ENCODE results near the gene DIS3L2.

DIS3L2 gene

DNA sequence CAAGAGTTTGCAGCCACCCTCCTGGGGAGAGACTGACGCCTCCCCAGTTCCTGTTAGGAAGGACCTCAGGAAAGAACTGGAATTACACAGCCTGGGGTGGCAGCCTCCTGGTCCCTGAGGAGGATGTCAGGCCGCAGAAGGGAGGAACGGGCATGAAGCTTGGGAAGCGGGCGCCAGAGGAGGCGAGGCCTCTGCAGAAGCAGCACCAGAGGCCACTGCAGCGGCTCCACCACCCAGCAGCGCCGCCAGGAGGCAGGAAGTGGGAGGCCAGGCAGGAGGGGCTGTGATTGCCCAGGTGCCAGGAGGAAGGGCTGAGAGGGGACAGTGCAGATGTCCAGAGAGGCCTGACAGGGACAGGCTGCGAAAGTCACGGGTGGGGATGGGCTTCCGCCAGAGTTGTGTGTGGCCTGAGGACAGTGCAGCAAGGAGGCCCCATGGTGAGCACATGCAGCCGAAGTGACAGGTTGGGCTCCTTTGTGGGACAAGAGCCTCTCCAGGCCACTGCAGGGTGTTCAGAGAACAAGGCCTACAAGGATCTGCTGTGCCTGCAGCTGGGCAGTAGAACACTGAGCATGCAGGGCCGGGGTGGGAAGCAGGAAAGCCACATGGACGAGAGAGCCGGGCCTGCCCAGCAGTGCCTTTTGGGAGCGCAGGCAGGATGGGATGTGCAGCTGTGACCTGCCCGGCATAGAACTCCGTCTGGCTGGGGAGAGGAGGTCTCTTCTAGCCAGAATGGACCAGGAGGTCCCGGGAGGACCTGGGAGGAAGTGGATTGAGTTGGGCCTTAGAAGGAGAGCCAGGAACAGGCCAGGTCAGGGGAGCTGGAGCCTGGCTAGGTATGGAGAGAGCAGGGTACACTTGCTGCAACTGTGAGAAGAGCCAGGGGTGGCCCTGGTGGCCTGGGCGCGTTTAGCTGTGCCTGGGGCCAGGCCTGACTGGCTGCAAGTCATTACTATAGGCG, 377.9 kb downstream of the DIS3L2 start:
- DNase-seq, result no peak

DNA sequence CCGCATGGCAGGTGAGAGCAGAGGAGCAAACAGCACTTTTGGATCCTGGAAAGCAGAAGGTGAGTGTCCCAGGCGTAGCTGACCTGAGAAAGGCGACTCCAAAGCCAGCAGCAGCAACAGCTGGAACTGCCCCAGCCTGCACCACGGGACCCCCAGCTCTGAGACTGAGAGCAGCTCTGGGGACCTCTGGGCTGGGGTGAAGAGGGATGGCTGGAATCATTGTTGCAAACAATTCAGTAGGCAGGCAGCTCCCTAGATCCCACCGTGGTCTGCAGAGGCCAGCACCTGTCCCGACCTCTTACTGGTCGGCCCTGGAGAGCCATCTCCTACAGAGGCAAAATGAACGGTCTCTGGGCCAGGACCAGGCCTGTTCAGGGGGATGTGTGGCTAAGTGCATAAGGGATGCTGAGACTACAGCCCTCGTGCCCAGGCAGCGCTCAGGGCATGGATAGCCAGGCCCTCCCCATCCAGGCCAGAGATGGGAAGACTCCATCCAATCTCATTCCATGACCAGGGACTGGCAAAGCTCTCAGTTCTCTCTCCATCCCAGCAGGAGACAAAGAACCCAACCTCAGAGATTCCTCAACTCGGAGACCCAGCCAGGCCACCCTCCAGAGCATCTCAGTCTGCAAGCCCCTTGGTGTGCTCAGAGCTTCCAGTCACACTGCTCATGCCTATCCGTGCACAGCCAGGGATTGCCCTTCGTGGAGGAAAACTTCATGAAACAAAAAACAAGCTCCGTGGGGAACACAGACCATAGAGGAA, 378.8 kb downstream of the DIS3L2 start:
- DNase-seq, result no peak

DNA sequence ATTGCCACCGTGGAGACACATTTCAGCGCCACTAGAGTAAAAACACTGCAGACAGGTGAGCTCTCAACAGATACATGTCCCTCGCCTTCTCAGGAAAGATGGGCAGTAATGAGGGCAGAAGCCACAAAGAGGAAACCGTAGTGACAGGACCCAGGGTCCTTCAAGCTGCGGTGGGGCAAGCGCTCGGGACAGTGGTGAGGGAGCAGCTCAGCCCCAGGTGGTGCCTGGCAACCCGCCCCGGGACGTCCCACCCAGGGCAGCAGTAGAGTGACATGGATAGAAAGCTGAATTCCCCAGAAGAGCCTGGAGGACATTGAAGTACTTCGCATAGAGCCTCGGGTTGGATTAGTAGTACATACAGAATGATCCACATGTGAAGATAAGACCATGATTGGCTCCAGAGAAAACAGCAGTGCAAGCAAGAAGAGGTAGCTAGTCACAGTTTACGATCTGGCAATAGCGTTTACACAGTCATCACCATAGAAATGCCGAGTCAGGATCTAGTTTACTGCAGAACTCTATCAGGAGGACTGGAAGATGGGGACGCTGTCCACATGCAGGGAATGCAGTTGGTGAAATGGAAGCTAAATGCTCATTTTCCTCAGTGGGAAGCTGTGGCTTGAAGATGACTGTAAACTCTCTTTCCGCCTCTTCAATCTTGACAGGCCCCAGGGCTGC, 379.7 kb downstream of the DIS3L2 start:
- DNase-seq, result no peak

DNA sequence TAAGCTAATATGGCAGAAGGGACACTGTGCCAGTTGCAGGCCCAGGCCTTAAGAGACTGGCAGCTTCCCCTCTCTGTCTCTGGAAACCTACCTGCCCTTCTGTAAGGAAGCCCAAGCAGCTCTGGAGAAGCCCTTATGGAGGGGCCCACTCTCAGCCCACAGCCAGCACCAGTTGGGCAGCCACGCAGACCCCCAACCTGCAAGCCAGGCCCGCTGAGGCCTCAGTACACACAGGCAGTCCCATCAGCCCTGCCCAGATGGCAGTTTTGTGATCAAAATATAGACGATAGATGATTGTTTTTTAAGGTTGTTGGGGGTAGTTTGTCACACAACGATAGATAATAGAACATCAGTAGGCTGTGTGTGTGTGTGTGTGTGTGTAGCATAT, 380.2 kb downstream of the DIS3L2 start:
- no peak for DNase-seq

DNA sequence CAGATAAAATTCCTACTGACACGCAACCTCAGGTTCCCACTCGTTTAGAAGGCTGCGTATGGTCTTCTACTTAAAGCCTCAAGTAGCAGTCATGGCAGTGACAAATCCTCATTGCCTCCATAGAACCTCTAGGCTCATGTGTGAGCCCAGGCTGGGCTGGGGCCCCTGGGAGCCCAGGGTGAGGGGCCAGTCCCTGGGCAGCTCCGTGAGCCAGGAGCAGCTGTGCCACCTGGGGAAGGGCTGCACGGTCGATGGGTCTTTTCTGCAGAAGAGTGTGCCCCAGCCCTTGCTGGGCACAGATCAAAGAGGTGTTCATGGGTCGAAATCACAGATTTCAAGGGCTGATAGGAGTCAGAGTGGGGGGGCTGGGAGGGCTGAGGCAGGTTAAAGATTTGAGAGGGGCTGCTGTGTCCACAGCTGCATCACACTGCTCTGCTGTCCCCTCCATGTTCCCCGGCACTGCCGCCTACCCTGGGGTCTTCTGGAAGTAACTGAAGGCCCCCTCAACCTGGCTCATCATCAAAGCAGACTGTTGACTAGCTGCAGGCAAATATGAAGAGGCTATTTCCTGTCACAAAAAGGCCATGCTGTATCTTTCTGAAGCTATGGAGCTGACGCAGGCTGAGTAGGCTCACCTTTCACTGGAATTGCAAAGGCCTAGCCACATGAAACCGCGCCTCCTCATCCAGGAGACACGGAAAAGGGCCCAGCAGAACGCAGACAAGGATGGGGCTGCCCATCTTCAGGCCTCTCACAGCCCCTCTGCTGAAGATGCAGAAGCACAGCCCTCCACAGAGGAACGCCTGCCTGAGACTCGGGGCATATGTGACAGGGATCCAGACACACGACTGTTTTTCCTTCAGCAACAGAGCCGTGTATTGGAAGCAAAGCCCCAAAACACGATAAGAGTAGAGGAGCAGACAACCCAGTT, 381.4 kb downstream of the DIS3L2 start:
- no peak for DNase-seq

DNA sequence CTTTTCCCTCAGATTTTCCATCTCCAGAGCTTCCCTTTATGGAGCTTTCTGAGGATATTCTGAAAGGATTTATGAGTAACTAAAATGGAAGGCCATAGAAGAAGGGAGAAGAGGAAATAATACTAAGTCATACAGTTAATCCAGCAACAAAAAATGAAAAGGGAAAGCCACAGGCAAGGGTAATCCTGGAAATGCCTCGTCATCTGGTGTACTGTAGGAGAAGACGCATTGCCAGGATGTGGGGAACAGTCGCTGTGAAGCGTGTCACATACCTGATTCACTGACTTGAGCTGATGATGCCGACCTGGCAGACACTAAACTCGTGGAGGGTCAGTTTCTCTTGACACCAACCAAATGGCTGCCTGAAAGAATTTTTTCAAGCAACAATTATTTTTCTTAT, 382.3 kb downstream of the DIS3L2 start:
- no peak for DNase-seq

DNA sequence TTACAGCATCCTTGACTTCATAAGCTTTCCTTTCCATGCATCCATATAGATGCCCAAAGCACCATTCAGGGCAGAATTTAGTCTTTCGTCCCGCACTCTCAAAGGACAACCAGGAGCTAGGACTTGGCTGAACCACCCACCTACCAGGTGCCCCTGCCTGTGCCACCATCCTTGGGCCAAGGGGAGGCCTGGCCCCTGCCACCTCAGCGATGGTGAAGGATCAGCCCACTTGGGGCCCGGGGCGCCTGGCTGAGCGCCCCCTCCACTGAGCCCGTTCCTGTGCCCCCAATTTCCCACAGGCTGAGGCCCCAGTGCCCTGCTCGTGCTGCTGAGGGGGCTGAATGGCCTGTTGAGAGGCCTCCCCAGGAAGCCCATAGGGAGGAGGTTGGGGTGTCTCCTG, 383.7 kb downstream of the DIS3L2 start:
- no peak for DNase-seq

DNA sequence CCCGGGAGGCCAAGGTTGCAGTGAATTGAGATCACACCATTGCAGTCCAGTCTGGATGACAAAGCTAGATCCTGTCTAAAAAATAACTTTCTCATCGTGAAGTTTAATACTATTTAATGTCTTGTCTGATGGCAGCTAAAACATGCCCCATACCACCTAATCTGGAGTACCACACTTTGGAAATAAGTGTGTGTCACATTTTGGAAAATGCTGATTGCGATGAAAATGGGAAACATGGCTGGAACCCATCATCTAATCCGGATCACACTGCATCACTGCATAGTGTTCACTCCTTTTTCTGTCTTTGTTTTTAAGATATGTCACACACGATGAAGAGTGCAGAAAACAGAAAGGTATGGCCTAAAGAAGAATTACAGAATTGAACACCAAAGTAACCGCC, 385.9 kb downstream of the DIS3L2 start:
- DNase-seq, result no peak

DNA sequence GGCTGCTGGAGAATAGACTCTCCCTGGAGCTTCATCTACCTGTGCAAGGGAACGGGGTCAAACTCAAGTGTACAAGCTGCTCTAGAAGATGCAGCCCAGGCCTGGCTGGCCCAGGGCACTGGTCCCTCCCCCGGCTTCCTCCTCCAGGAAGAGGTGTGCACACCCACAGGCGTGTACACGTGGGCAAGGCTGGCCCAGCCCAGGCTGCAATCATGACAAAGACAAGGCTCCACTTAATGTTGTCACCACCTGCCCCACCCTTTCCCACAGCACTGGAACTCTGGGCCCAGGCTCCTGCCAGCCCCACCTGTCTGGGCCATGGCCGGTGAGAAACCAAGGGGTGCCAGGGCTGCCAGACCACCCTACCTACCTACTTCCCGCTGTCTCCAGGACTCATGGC, 387.4 kb downstream of the DIS3L2 start:
- DNase-seq, result no peak

DNA sequence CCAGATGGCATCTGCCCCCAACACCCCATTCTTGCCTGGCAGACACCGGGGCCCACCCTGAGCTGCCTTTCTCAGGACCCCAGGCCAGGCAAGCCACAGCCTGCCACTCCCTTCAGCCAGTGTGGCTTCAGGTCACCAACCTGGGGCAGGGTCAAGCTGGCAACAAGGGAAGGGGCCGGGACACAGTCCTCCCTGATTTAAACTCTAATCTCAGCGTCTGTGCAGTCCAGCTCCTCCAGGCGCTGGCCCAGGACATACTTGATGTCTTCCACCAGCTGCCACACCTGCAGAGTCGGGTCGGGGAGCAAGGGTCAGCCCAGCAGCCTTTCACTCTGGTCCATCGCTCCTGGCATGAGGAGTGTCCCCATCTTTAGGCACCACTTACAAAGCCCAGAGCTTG, 388.0 kb downstream of the DIS3L2 start:
- DNase-seq, result no peak

DNA sequence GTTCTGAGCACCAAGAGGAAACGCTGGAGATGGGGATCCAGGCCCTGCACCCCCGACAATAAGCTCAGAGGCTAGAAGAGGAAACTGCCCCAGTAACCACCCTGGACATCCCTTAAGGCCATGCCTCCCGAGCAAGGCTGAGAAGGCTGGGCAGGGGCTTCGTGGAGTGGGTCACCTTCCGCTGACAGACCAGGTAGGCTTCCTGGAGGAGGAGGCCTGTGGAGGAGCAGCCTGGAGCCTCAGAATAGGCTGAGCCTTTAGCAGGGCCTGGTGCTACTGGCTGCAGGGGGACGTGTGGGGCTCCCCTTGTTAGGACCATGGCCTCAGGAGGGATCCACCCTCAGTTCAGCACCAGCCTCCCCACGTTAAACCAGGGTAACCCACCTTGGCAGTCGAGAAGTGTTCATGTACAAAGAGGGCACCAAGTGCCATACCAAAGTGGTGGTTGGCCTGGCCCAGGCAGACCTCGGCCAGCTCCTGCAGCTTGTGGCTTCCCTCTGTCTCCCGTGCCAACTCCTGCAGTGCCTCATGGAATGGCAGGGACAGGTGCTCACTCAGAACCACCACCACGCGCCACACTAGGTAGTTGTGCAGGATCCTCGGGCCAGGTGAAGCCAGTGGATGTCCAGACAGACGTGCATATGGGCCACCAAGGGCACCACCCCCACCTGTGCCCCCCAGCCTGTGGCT, 388.6 kb downstream of the DIS3L2 start:
- DNase-seq, result no peak

DNA sequence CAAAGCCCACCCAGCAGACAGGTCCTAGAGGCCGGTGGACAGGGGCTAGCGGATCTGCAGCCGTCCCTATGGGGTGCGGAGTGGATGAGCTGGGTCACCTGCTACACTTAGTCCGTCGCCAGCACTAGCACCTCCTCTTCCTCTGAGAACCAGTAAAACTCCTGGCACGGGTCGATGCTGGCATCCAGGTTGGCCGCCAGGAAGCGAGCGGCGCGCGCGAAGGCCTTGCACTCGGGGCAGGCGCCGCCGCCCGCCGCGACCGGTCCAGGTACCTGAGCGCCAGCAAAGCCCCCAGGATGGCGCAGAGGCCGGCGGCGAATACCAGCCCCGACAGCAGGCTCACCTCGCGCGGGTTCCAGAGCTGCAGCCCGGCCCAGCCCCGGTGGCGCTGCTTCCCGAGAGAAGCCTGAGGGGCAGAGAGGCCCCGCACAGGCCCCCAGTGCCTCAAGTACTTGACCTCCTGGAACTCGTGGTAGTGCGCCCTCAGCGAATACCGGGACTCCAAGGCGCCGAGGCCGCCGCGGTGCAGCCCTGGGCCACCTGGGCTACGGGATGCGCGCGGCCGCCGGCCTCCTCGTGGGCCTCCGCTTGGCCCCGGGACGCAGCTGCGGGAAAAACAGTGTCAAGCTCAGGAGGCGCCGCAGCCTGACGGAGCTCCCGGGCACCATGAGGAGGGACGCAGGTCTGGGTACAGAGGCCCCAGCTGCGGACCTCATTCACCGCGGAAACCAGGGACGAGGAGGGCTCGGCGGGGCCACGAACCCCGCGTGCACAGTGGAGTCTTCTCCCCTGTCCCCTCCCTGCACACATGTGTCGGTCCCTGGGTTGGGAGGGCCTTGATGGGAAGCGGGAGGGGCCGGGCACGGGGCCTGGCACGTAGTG, 389.5 kb downstream of the DIS3L2 start:
- peak in 2 of 6 experiments; percentile 6 to 16 for DNase-seq

DNA sequence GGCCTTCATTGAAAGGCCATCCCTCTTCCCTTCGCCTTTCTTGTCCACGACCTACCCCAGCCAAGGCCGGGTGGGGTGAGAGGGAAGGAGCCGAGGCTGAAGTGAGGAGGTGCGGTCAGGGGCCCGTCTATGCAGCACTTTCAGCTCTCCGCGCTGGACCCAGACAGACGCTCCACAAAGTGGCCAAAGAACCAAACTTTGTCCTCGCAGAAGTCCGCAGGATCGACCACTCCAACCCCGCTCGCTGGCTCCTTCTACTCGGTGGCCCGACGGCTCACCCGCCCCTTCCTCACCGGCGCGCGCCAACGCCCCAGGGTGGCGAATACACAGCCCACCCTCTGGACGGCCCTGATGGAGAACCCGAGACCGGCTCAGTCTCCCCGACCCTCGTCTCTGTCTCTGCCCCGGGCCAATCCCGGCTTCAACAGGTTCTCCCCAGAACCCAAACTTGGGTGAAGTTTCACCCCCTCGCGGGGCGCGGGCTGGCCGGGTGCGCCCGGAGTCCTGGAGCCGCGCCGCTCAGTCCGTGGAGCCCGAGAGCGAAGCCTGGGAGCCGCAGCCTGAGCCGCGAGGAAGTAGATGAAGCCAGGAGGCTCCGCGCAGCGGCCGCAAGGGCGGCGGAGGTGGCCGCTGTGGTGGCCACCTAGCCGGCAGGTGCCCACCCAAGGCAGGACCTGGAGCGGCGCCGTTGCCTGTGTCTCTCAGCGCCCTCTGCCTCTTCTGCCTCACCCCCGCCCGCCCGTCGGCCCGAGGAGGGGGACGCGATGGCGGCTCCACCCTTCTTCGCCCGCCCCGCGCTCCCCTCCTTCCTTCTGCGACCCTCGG, 390.4 kb downstream of the DIS3L2 start:
- DNase-seq, result no peak

DNA sequence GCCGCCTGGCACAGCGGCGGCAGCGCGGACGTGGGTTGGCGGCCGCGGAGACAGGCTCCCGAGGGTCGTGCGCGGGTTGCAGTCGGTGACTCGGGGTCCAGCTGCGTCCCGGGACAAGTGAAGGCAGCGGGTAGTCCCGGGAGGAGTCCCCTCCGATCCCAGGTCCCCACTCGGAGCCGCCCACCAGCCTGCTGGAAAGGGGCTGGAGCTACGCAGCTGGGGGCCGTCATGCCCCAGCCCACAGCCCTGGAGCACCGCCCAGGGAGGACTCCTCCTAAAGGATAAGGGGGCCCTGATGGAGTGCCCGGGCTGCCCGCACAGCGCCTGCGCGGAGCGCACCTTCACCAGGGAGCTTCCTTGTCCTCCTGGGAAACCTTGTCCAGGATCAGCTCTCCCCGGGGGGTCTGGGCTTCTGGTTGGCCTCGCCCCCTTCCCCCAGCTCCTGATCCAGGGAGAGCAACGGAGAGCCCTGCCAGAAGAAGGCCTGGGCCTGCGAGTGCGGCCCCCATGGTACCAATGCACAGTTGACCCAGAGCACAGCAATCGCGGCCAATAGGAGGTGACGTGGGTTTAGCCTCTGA, 391.1 kb downstream of the DIS3L2 start:
- no peak for DNase-seq

DNA sequence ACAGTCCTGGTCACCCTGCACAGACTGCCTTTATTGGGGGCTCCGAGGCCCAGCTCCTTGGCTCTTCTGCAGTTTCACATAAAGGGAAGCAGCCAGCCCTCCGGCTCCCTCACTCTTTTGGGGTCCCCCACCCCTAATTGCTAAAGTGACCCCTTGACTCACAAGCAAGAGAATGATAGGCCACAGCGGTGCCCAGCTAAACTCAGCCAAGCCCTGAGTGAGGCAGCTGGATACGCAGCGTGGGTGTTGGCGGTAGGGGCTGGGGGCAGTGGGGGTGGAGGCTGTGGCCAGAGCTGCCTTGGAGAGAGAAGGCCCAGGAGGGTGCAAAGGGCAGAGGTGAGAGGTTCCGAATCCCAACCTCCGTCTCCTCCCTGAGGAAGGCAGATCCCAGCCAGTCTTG, 391.6 kb downstream of the DIS3L2 start:
- DNase-seq, result no peak

DNA sequence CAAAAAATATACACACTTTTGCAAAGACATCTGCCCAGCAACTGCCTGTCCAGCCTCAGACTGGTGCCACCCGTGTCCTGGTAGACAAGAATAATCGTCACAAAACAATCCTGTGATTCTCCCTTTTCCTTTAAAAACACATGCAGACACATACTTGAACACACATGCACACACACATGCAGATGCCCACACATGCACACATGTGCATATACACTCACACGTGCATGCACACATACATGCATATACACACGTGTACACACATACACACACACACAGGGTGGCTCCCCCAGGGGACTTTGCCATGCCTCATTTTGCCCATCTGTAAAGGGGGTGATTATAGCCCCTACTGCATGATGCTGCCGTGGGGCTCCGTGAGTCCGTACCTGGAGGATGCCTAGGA, 392.1 kb downstream of the DIS3L2 start:
- DNase-seq, result no peak

DNA sequence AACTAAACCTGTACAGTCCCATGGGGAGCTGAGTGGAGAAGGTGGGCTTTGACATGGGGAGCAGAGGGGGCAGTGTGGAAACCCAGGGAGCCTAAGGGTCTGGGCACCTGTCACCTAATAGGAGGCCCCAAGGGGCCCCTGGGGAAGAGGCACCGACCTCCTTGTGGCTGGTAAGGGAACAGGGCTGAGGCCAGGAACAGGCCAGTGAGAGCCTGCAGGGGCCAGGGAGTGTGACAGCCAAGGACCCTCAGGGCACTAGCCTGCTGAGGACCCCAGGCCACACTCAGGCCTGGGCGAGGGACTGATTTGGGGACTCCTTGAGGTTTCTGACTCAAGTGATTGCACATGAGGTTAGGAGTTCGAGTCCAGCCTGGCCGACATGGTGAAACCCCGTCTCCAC, 392.6 kb downstream of the DIS3L2 start:
- no peak for DNase-seq

DNA sequence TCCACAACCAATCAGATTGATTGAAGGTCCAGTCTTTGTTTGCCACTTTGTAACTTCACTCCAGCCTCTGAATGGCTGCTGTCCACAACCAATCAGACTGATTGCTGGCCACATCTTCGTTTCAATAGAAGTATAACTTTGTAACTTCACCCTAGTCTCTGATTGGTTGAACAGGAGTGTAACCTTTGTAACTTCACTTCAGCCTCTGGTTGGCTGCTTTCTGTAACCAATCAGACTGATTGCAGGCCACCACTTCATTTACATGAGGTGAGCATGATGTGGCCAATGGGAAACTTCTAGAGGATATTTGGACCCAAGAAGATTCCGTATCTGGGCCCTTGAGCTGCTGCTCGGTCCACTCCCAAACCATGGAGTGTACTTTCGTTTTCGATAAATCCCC, 400.1 kb downstream of the DIS3L2 start:
- no peak for DNase-seq

DNA sequence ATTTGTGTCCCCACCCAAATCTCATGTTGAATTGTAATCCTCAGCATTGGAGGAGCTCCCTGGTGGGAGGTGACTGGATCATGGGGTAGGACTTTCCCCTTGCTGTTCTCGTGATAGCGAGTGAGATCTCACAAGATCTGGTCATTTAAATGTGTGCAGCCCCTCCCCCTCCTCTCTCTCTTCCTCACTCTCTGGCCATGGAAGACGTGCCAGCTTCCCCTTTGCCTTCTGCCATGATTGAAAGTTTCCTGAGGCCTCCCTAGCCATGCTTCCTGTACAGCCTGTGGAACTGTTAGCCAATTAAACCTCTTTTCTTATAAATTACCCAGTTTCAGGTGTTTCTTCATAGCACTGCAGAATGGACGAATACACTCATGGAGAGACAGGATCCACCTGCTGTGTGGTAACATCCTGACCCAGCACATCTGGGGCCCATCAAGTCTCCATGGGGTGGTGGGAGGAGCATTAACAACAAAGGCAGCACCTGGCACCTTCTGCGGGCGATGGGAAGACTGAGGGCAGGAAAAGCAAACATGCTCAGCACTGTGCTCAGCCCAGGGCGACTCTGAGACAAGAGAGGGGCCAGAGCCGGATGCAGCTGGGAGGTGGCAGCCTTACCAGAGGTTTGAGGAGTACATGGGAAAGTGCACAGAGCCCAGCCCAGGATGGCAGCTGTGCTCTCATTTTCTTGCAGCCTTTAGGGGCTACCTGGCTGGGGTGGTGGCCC, 400.8 kb downstream of the DIS3L2 start:
- no peak for DNase-seq

All from stimulated activated naive CD4-positive, alpha-beta T cell (primary cell).